Measurements from ENCODE around the gene PPOX.

PPOX gene

DNA sequence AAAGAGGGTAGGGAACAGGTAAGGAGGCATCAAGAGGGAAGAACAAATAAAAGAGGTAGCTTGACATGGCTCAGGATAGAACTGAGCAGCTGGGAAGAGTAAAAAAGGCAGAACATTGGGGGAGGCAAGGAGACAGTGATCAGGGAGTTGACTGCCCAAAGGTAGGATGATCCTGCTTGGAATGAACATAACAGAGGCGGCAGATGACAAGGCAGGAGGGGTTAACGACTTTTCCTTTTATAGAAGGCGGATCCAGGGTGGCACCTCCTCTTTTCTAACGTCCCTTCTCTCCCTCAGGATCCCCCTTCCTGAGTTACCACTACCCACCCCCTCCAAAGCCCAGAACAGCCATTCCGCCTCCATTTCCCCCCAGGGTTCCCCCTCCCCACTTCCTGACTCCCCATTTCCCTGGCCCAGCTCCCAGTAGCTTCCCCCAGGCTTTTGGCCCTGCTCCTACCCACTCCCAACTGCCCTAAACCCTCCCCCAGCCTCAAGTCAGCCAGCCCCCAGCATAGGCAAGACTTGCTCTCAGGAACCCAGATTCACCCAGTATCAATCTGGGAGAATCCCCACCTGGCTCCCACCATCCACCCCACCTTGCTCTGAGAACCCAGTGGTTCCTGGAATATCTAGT, 33.4 kb downstream of the PPOX start:
- Histone ChIP-seq H3K4me1 (ENCODE audit: insufficient read depth, low read length) (peaks cover 26% of the 10 kb centered on the region), H3K4me3 (ENCODE audit: low read length) (no peak overlapping the region)

DNA sequence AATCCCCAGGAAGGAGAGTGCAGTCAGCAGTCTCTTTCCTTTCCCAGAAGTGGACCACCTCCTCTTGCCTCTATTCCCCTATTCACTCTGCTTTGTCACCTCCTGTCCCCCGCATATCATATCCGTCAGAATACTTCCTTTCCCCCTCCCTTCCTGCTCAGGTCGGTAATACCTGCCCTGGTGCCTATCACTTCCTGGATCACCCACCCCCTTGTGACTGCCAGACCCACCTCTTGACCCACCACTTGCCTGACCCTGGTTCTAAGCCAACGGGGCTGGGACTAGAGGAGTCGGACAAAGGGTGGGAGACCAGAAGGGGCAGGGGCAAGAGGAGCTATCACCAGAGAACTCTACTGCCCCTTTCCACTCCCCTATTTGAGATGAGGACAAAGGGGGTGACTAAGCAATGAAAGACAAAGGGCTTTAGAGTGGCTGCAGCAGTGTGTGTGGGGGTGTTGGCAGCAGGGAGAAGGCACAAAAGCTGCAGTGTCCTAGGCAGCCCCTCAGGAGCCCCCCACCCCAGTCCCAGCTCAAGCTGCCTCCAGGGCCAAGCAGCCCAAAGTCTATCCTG, 34.3 kb downstream of the PPOX start:
- Histone ChIP-seq H3K36me3 (ENCODE audit: insufficient read depth, low read length) (peaks cover 19% of the 10 kb centered on the region), H3K27me3 (ENCODE audit: insufficient read depth, low read length) (no peaks in the 10 kb centered on the region), H3K4me1 (ENCODE audit: insufficient read depth, low read length) (peaks cover 26% of the 10 kb centered on the region), H3K4me3 (ENCODE audit: low read length) (no peak overlapping the region), H2AFZ (ENCODE audit: low read depth, low read length) (peak overlapping the region; percentile 43), H3K9me3 (ENCODE audit: low read length) (no peaks in the 10 kb centered on the region)

More for the DNA sequence above, 33.4 kb downstream of the PPOX start:
- Histone ChIP-seq H3K9me3 (ENCODE audit: low read length) (no peaks in the 10 kb centered on the region), H3K27me3 (ENCODE audit: insufficient read depth, low read length) (no peaks in the 10 kb centered on the region), H2AFZ (ENCODE audit: low read depth, low read length) (no peak overlapping the region), H3K36me3 (ENCODE audit: insufficient read depth, low read length) (peaks cover 13% of the 10 kb centered on the region)

DNA sequence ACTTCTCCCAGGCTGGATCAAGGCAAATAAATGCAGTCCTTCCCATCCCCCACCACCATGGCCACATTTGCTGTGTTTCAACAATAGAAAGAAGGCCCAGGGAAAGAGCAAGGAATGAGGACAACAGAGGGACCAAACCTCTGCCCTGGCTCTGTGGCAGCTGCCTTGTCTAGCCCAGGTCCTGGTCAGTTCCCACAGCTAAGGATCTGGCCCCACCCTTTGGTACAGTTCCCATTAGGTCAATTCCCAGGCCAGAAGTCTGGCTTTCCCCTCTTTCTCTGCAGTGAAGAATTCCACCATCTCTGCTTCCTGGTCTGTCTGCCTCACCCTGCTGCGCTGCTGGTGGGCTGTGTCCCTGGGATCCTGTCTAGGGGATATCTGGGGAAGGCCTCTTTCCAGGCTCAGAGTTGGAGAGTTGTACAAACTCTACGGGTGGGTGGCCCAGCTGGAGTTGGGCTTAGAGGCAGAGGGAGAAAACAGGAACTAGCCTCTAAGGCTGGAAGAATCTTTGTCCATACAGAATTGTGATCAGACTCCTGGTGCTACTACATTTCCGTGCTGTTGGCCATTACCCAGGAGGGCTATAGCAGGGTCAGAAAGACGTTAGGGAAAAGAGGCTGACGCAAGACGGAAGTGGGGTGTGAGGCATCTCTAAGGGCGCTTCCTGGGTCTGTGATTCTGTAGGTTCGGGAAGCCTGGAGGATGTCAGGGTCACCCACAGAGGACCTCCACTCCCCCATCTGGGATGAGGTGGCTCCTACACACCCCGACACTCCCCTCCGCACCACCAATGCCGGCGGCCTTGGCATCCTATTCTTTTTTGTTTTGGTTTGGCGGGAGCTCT, 35.0 kb downstream of the PPOX start:
- H3K4me1 ChIP-seq (ENCODE audit: insufficient read depth, low read length): peaks cover 26% of the 10 kb centered on the region
- no peaks in the 10 kb centered on the region for H3K9me3 ChIP-seq (ENCODE audit: low read length)
- peak overlapping the region; percentile 34 for H3K4me3 ChIP-seq (ENCODE audit: low read length)
- H2AFZ ChIP-seq (ENCODE audit: low read depth, low read length): peak overlapping the region; percentile 43
- H3K36me3 ChIP-seq (ENCODE audit: insufficient read depth, low read length): peaks cover 25% of the 10 kb centered on the region
- no peaks in the 10 kb centered on the region for H3K27me3 ChIP-seq (ENCODE audit: insufficient read depth, low read length)

DNA sequence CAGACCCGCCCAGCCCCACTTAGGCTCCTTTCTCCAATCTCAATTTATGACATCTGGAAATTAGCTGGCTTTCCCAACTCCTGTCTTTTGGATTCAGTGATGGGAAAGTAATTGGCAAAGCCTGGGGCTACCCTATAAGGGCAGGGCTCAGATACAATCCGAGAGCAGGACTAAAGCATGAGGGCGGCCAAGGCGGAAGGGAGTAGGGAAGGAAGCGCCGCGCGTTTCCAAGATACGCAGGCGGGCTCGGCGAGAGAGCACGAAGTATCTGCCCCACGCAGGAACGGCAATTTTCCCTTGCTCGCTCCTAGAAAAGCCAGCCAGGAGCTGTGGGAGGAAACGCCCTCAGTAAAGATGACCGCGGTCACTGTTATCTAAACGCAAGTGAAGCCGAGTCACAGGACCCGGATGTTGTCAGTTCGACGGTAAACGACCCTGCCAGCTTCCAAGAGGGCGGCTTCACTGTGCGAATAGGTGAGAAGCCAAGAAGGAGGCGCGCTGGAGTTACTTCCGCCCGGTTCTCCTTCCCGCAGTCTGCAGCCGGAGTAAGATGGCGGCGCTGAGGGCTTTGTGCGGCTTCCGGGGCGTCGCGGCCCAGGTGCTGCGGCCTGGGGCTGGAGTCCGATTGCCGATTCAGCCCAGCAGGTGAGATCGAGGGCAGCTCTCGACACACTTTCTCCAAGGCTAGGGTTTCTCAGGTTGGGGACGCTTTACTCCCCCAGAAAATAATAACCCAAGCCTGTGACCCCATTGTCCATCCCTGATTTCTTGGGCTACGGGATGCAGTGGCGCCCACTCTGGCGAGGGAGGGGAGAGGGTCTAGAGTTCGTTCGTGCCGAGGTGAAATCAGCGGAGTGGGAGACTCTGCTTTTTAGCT, 35.8 kb downstream of the PPOX start, which contains the start of gene NDUFS2:
NDUFS2 (plus strand) TSS at position 532 of the 877 bp plus-strand sequence; CDS start at position 551, 19 bp downstream.
- peaks cover 34% of the 10 kb centered on the region for H3K36me3 ChIP-seq (ENCODE audit: insufficient read depth, low read length)
- H2AFZ ChIP-seq (ENCODE audit: low read depth, low read length): peak within 1 kb of the TSS; percentile 43
- no peaks in the 10 kb centered on the region for H3K9me3 ChIP-seq (ENCODE audit: low read length)
- H3K27me3 ChIP-seq (ENCODE audit: insufficient read depth, low read length): no peaks in the 10 kb centered on the region
- H3K4me1 ChIP-seq (ENCODE audit: insufficient read depth, low read length): peaks cover 26% of the 10 kb centered on the region
- peak within 1 kb of the TSS; percentile 88 for H3K4me3 ChIP-seq (ENCODE audit: low read length)

- peaks cover 3% of the 10 kb centered on the region for H3K4me1 ChIP-seq (ENCODE audit: insufficient read depth, low read length)
- H3K4me3 ChIP-seq (ENCODE audit: low read length): no peak overlapping the region
- H2AFZ ChIP-seq (ENCODE audit: low read depth, low read length): no peak overlapping the region
- no peaks in the 10 kb centered on the region for H3K9me3 ChIP-seq (ENCODE audit: low read length)
- H3K27me3 ChIP-seq (ENCODE audit: insufficient read depth, low read length): no peaks in the 10 kb centered on the region
- H3K36me3 ChIP-seq (ENCODE audit: insufficient read depth, low read length): peaks cover 63% of the 10 kb centered on the region
These were observed 40.4 kb downstream of the PPOX start for GRCh38 chr1:161206411-161207140.

DNA sequence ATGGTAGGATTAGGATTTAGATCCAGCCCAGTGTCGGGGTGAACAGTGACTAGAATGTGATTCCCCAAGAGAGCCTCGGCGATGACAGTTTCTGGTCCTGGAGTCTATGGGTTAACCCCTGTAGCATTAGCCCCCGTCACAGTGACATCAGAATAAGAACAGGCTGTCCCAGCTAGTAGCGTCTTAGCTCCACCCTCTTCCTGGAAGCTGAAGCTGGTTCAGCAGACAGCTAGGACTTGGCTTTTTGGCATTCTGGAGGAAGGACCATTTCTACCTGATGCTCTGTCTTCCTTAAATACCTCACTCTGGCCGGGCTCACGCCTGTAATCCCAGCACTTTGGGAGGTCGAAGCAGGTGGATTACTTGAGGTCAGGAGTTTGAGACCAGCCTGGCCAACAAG, 40.9 kb downstream of the PPOX start:
- Histone ChIP-seq H2AFZ (ENCODE audit: low read depth, low read length) (no peak overlapping the region), H3K27me3 (ENCODE audit: insufficient read depth, low read length) (no peaks in the 10 kb centered on the region), H3K9me3 (ENCODE audit: low read length) (no peaks in the 10 kb centered on the region), H3K4me3 (ENCODE audit: low read length) (no peak overlapping the region), H3K36me3 (ENCODE audit: insufficient read depth, low read length) (peaks cover 69% of the 10 kb centered on the region), H3K4me1 (ENCODE audit: insufficient read depth, low read length) (no peaks in the 10 kb centered on the region)

DNA sequence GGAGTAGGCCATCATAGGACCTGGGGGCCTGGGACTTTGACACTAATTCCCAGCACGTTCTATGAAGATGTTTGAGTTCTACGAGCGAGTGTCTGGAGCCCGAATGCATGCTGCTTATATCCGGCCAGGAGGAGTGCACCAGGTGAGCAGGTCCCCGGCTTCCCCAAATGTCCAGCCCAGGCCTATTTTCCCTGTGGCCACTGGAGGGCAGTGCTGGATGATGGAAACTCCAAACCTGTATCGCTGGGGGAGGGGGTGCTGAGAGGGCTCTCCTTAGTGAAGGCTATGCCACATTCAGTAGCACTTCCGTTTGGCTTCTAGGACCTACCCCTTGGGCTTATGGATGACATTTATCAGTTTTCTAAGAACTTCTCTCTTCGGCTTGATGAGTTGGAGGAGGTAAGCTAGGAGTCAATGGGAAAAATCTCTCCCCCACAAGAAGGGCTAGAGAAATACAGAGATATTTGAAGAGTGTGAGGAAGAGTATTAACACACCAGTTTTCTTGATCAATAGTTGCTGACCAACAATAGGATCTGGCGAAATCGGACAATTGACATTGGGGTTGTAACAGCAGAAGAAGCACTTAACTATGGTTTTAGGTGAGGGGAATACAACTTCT, 43.7 kb downstream of the PPOX start:
- Histone ChIP-seq H3K4me1 (ENCODE audit: insufficient read depth, low read length) (no peaks in the 10 kb centered on the region), H3K36me3 (ENCODE audit: insufficient read depth, low read length) (peaks cover 77% of the 10 kb centered on the region), H3K4me3 (ENCODE audit: low read length) (no peak overlapping the region), H2AFZ (ENCODE audit: low read depth, low read length) (no peak overlapping the region), H3K9me3 (ENCODE audit: low read length) (no peaks in the 10 kb centered on the region), H3K27me3 (ENCODE audit: insufficient read depth, low read length) (no peaks in the 10 kb centered on the region)

GRCh38 chr1:161214369-161214768, 48.1 kb downstream of the PPOX start:
- H3K9me3 ChIP-seq (ENCODE audit: low read length): no peaks in the 10 kb centered on the region
- H3K4me1 ChIP-seq (ENCODE audit: insufficient read depth, low read length): peaks cover 5% of the 10 kb centered on the region
- H2AFZ ChIP-seq (ENCODE audit: low read depth, low read length): no peak overlapping the region
- H3K27me3 ChIP-seq (ENCODE audit: insufficient read depth, low read length): no peaks in the 10 kb centered on the region
- no peak overlapping the region for H3K4me3 ChIP-seq (ENCODE audit: low read length)
- peaks cover 52% of the 10 kb centered on the region for H3K36me3 ChIP-seq (ENCODE audit: insufficient read depth, low read length)

- no peak within 1 kb of the TSS for H3K4me3 ChIP-seq (ENCODE audit: low read length)
- no peaks in the 10 kb centered on the region for H3K9me3 ChIP-seq (ENCODE audit: low read length)
- peaks cover 46% of the 10 kb centered on the region for H3K36me3 ChIP-seq (ENCODE audit: insufficient read depth, low read length)
- H2AFZ ChIP-seq (ENCODE audit: low read depth, low read length): no peak within 1 kb of the TSS
- H3K27me3 ChIP-seq (ENCODE audit: insufficient read depth, low read length): no peaks in the 10 kb centered on the region
- H3K4me1 ChIP-seq (ENCODE audit: insufficient read depth, low read length): peaks cover 5% of the 10 kb centered on the region
These were observed 48.9 kb downstream of the PPOX start, which contains the start of gene FCER1G for GRCh38 chr1:161215076-161215475. Gene FCER1G, plus strand, starts transcription at chr1:161215295. Its CDS starts 27 bp downstream, at chr1:161215322.

DNA sequence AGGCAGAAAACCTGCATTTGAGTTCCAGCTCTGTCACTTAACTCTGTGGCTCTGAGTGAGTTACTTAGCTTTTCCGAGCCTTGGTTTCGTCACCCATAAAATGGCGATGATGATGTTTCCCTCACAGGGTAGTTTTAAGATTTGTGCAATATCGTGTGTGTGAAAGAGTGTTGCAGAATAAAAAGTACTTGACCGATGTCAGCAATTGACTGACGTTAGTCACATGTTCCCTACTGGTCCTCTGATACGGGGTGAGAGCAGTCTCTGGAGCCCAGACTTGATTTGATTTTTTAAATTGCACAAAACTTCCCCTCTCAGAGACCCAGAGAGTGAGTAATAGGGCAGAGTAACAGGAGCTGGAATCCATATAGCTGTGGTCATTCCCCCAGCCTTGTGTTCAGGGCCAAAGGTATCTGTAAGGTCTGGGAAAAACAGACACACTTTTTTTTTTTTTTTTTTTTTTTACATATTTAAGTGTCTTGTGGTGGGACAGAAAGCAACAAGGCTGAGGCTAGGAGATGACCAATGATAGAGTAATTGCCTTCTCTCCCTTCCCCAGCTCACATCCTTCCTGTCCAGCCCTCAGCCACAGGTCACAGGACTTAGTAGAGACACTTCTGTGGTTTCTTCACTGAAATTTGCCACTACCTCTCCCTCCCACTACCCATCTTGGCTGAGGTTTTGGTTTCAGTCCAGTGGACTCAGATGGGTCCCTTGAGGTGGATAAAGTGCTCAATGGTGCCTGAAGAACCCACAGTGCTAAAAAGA, 50.9 kb downstream of the PPOX start:
- Histone ChIP-seq H3K4me1 (ENCODE audit: insufficient read depth, low read length) (peaks cover 5% of the 10 kb centered on the region), H3K27me3 (ENCODE audit: insufficient read depth, low read length) (no peaks in the 10 kb centered on the region), H3K36me3 (ENCODE audit: insufficient read depth, low read length) (peaks cover 27% of the 10 kb centered on the region), H3K9me3 (ENCODE audit: low read length) (no peaks in the 10 kb centered on the region), H2AFZ (ENCODE audit: low read depth, low read length) (no peak overlapping the region), H3K4me3 (ENCODE audit: low read length) (no peak overlapping the region)

- Histone ChIP-seq H3K27me3 (ENCODE audit: insufficient read depth, low read length) (no peaks in the 10 kb centered on the region), H3K4me1 (ENCODE audit: insufficient read depth, low read length) (peaks cover 5% of the 10 kb centered on the region), H3K36me3 (ENCODE audit: insufficient read depth, low read length) (peaks cover 22% of the 10 kb centered on the region), H2AFZ (ENCODE audit: low read depth, low read length) (no peak overlapping the region), H3K9me3 (ENCODE audit: low read length) (no peaks in the 10 kb centered on the region), H3K4me3 (ENCODE audit: low read length) (no peak overlapping the region)
These were observed 51.6 kb downstream of the PPOX start for GRCh38 chr1:161217831-161218230.
